Liver (tissue), 9 donors: ENCODE measurements around the gene TRAK1. TPM values are rescaled to one million over a fixed set of nuclear protein-coding genes. Genes with fewer than 3 reads are reported as not detected.

ENCODE experiments used
- DNase-seq: peaks from one replicate; pipeline ENCODE4 v3.0.0-alpha.2; 2017; ENCODE audit warnings: low spot score
- H3K27ac ChIP-seq, 2 donors: one replicate each; pipeline ENCODE4 v1.7.0; 2013; ENCODE audit warnings: inconsistent platforms in 2 of 2, low read length in 2 of 2, control low read depth in 1 of 2, low read depth in 1 of 2, mild to moderate bottlenecking in 1 of 2
- H3K27me3 ChIP-seq, 4 donors: one replicate each; pipeline versions ENCODE4 v1.6.1 to v1.7.0; 2013; ENCODE audit warnings: low read length in 3 of 4, inconsistent platforms in 1 of 4, mild to moderate bottlenecking in 1 of 4, moderate library complexity in 1 of 4; ENCODE audit not compliant: control insufficient read depth in 4 of 4, insufficient read depth in 4 of 4
- H3K36me3 ChIP-seq, 4 donors: one replicate each; pipeline versions ENCODE4 v1.6.1 to v1.7.0; 2013; ENCODE audit warnings: low read length in 3 of 4, mild to moderate bottlenecking in 3 of 4, low read depth in 1 of 4, moderate library complexity in 1 of 4; ENCODE audit not compliant: control insufficient read depth in 4 of 4, insufficient read depth in 3 of 4
- H3K4me1 ChIP-seq, 4 donors: one replicate each; pipeline versions ENCODE4 v1.6.1 to v1.7.0; 2013; ENCODE audit warnings: low read length in 3 of 4, mild to moderate bottlenecking in 3 of 4, moderate library complexity in 1 of 4; ENCODE audit not compliant: control insufficient read depth in 4 of 4, insufficient read depth in 4 of 4
- H3K4me3 ChIP-seq, 3 donors: one replicate each; pipeline versions ENCODE4 v1.6.1 to v1.7.0; 2013; ENCODE audit warnings: low read length in 3 of 3, control low read depth in 1 of 3, low read depth in 1 of 3, mild to moderate bottlenecking in 1 of 3
- H3K9ac ChIP-seq, 2 donors: one replicate each; pipeline ENCODE4 v1.7.0; 2013; ENCODE audit warnings: low read length in 2 of 2, mild to moderate bottlenecking in 2 of 2, moderate library complexity in 2 of 2, control low read depth in 1 of 2, low read depth in 1 of 2
- H3K9me3 ChIP-seq, 4 donors: one replicate each; pipeline versions ENCODE4 v1.6.1 to v1.7.0; 2013; ENCODE audit warnings: low read length in 3 of 4; ENCODE audit not compliant: control insufficient read depth in 4 of 4
- EGR1 ChIP-seq, 2 donors: IDR thresholded peaks; 2 replicates each; pipeline ENCODE4 v1.6.1; 2016 to 2018; ENCODE audit warnings: antibody characterized with exemption in 2 of 2, low read depth in 2 of 2
- FOXA1 ChIP-seq: IDR thresholded peaks from 2 replicates; pipeline ENCODE4 v1.6.1; 2016; ENCODE audit warnings: antibody characterized with exemption
- FOXA2 ChIP-seq: IDR thresholded peaks from 2 replicates; pipeline ENCODE4 v1.6.1; 2016; ENCODE audit warnings: antibody characterized with exemption
- GABPA ChIP-seq, 2 donors: IDR thresholded peaks in 1 of 2; conservative IDR thresholded peaks in 1 of 2; 2 replicates each; pipeline ENCODE4 v1.6.1; 2016; ENCODE audit warnings: antibody characterized with exemption in 2 of 2, mild to moderate bottlenecking in 1 of 2, moderate library complexity in 1 of 2
- HNF4A ChIP-seq, 2 donors: conservative IDR thresholded peaks; 2 replicates each; pipeline ENCODE4 v1.6.1; 2016; ENCODE audit warnings: antibody characterized with exemption in 2 of 2, mild to moderate bottlenecking in 2 of 2
- HNF4G ChIP-seq: IDR thresholded peaks from 2 replicates; pipeline ENCODE4 v1.6.1; 2016; ENCODE audit warnings: antibody characterized with exemption
- JUND ChIP-seq, 2 donors: IDR thresholded peaks; 2 replicates each; pipeline ENCODE4 v1.6.1; 2016; ENCODE audit warnings: antibody characterized with exemption in 2 of 2
- NR2F2 ChIP-seq: IDR thresholded peaks from 2 replicates; pipeline ENCODE4 v1.6.1; 2016; ENCODE audit warnings: antibody characterized with exemption
- RAD21 ChIP-seq, 2 donors: IDR thresholded peaks; 2 replicates each; pipeline ENCODE4 v1.6.1; 2016; ENCODE audit warnings: antibody characterized with exemption in 2 of 2, mild to moderate bottlenecking in 2 of 2
- REST ChIP-seq: IDR thresholded peaks from 2 replicates; pipeline ENCODE4 v1.6.1; 2016; ENCODE audit warnings: antibody characterized with exemption, mild to moderate bottlenecking
- RXRA ChIP-seq, 2 donors: IDR thresholded peaks; 2 replicates each; pipeline ENCODE4 v1.6.1; 2017 to 2018; ENCODE audit warnings: antibody characterized with exemption in 2 of 2, mild to moderate bottlenecking in 1 of 2
- TAF1 ChIP-seq: conservative IDR thresholded peaks from 2 replicates; pipeline ENCODE4 v1.6.1; 2016; ENCODE audit warnings: antibody characterized with exemption, mild to moderate bottlenecking
- WGBS: extraction: QIAGEN DNeasy Blood & Tissue Kit; methylation state at CpG from one replicate; pipeline ENCODE4 v1.1.7; 2013; 5-methylcytosine and 5-hydroxymethylcytosine counted together
- polyA plus RNA-seq, 2 donors: library from polyadenylated mRNA; stranded (reverse) in 1 of 2; unstranded in 1 of 2; fragments of 200-250 nt in 1 of 2; fragments of >200 nt in 1 of 2; fragmentation: Nextera tagmentation in 1 of 2; extraction: Ambion mirVana in 1 of 2; gene quantifications; one replicate each; pipeline versions ENCODE4 v1.2.1 to v1.2.3, GENCODE V29; 2013 to 2015
- total RNA-seq, 2 donors: library from RNA; depleted of rRNA; stranded (reverse); fragments of >200 nt; gene quantifications; one replicate each; pipeline ENCODE4 v1.2.3, GENCODE V29; 2014
- TF ChIP-seq, protein P1 (sequence below): fragments of 150-350 bp; IDR thresholded peaks from 2 replicates; pipeline ENCODE4 v1.5.1; 2017; ENCODE audit warnings: improper control_type of control experiment, low read depth, low read length; ENCODE audit not compliant: missing input control
- TF ChIP-seq, protein P2 (sequence below): IDR thresholded peaks from 2 replicates; pipeline ENCODE4 v1.6.1; 2016; ENCODE audit warnings: antibody characterized with exemption
- donor health status: healthy.
- donor health status: healthy.
- donor health status: healthy.
- donor health status: healthy.
- donor health status: healthy.

TRAK1 gene
- total and polyA plus RNA-seq, 4 donors: 3.4 to 21.7 (median 8.6) TPM

- Histone ChIP-seq H3K4me3 (no peak overlapping the region), H3K36me3 (peaks cover 1 to 36% (median 16%) of the 10 kb centered on the region in 4 donors), H3K27me3 (no peaks in the 10 kb centered on the region), H3K9ac (no peak overlapping the region), H3K4me1 (peaks cover 2 to 24% (median 11%) of the 10 kb centered on the region in 4 donors), H3K27ac (no peak overlapping the region), H3K9me3 (no peaks in the 10 kb centered on the region)
- TF ChIP-seq, protein P1, sequence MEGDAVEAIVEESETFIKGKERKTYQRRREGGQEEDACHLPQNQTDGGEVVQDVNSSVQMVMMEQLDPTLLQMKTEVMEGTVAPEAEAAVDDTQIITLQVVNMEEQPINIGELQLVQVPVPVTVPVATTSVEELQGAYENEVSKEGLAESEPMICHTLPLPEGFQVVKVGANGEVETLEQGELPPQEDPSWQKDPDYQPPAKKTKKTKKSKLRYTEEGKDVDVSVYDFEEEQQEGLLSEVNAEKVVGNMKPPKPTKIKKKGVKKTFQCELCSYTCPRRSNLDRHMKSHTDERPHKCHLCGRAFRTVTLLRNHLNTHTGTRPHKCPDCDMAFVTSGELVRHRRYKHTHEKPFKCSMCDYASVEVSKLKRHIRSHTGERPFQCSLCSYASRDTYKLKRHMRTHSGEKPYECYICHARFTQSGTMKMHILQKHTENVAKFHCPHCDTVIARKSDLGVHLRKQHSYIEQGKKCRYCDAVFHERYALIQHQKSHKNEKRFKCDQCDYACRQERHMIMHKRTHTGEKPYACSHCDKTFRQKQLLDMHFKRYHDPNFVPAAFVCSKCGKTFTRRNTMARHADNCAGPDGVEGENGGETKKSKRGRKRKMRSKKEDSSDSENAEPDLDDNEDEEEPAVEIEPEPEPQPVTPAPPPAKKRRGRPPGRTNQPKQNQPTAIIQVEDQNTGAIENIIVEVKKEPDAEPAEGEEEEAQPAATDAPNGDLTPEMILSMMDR: no peak
- TF ChIP-seq HNF4A (conservative IDR thresholded peaks at IDR 0.05) (no peak), RAD21 (IDR thresholded peaks at IDR 0.05) (no peak), FOXA2 (no peak), REST (no peak)
- TF ChIP-seq, protein P2, sequence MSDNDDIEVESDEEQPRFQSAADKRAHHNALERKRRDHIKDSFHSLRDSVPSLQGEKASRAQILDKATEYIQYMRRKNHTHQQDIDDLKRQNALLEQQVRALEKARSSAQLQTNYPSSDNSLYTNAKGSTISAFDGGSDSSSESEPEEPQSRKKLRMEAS: no peak
- 87% methylated on average over 4 of the region's 4 CpGs for WGBS
- DNase-seq: no peak
Observed at GRCh38 chr3:42191443-42191747, 100.2 kb downstream of the TRAK1 start.

DNA sequence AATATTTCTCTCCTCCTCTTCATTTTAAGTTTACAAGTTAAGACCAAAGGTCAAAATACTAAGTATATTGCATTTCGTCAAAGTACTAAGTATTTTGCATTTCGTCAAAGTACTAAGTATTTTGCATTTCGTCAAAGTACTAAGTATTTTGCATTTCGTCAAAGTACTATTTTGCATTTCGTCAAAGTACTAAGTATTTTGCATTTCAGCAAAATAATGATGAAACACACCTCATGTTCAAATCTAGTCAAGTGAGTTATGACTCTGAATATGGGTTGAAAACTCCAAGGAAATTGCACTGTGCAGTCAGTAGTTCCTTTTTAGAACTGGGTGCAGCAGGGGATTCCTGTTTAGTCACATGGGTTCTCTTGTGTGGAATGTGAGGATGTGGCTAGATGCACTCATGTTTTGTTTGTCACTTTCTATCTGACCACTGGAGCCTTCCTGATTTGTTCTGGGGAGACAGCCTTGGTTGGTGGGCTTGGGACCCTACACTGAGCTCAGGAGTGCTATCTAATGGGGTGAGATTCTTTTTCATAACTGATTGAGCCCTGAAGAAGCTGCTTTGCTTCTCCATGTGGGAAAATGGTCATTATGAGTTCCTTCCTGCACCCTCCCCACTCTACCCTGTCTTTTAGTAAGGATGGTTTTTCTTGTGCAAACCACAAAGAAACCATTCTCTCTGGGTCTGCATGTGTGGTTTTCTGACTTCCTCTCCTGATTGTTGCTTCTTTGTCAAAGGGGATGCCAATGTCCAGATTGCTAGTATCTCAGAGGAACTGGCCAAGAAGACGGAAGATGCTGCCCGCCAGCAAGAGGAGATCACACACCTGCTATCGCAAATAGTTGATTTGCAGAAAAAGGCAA, 101.4 kb downstream of the TRAK1 start:
- Histone ChIP-seq H3K9me3 (no peaks in the 10 kb centered on the region), H3K36me3 (peaks cover 1 to 42% (median 21%) of the 10 kb centered on the region in 4 donors), H3K27ac (no peak overlapping the region), H3K9ac (no peak overlapping the region), H3K4me3 (no peak overlapping the region), H3K27me3 (no peaks in the 10 kb centered on the region), H3K4me1 (peaks cover 2 to 24% (median 11%) of the 10 kb centered on the region in 4 donors)
- TF ChIP-seq TAF1 (no peak), JUND (IDR thresholded peaks at IDR 0.05) (no peak), FOXA1 (no peak), GABPA (IDR thresholded peaks at IDR 0.05 in 1 of 2, conservative IDR thresholded peaks at IDR 0.05 in 1 of 2) (no peak), NR2F2 (no peak), HNF4G (no peak), RXRA (IDR thresholded peaks at IDR 0.05) (no peak), EGR1 (IDR thresholded peaks at IDR 0.05; ENCODE audit: low read depth in 2 of 2) (no peak), HNF4A (conservative IDR thresholded peaks at IDR 0.05) (no peak), RAD21 (IDR thresholded peaks at IDR 0.05) (no peak)
- 88% methylated on average over 8 of the region's 8 CpGs for WGBS
- DNase-seq: no peak
